GM19240 (cell line): Measurements from ENCODE around the gene LHFPL2.
"Not testable (repeated sequence)": the region's sequence is repeated elsewhere in the genome, so short reads cannot be mapped to it uniquely, and the experiment has no call there.

ENCODE experiments used
- DNase-seq: peaks from one replicate; pipeline ENCODE4 v3.0.0; 2011; ENCODE audit warnings: low spot score; ENCODE audit not compliant: insufficient read length

The LHFPL2 gene

GRCh38 chr5:78648359-78649210, at the start of gene LHFPL2:
Gene LHFPL2, minus strand, starts transcription at chr5:78648772. Its CDS starts 138,559 bp downstream, at chr5:78510213.
- DNase-seq: no peak

- no peak for DNase-seq
Measured at GRCh38 chr5:78696637-78697036, 48.1 kb upstream of the LHFPL2 start.

- not testable (repeated sequence) for DNase-seq
Measured at GRCh38 chr5:78696052-78696451, 47.5 kb upstream of the LHFPL2 start.

- no peak for DNase-seq
Measured at GRCh38 chr5:78693339-78693738, 44.8 kb upstream of the LHFPL2 start.

GRCh38 chr5:78691084-78691960, 42.8 kb upstream of the LHFPL2 start:
- no peak for DNase-seq

- DNase-seq: no peak
Measured at GRCh38 chr5:78690253-78690972, 41.8 kb upstream of the LHFPL2 start.

GRCh38 chr5:78689540-78690252, 41.1 kb upstream of the LHFPL2 start:
- DNase-seq: no peak

- DNase-seq: not testable (repeated sequence)
Measured at GRCh38 chr5:78687514-78687913, 38.9 kb upstream of the LHFPL2 start.

GRCh38 chr5:78683905-78684304, 35.3 kb upstream of the LHFPL2 start:
- DNase-seq: not testable (repeated sequence)

- no peak for DNase-seq
Measured at GRCh38 chr5:78679905-78680304, 31.3 kb upstream of the LHFPL2 start.

- DNase-seq: peak; percentile 29
Measured at GRCh38 chr5:78677777-78678668, 29.5 kb upstream of the LHFPL2 start.

GRCh38 chr5:78675956-78676730, 27.6 kb upstream of the LHFPL2 start:
- DNase-seq: no peak

- not testable (repeated sequence) for DNase-seq
Measured at GRCh38 chr5:78673827-78674226, 25.3 kb upstream of the LHFPL2 start.

- DNase-seq: no peak
Measured at GRCh38 chr5:78672154-78672553, 23.6 kb upstream of the LHFPL2 start.

- no peak for DNase-seq
Measured at GRCh38 chr5:78671609-78672008, 23.0 kb upstream of the LHFPL2 start.

- DNase-seq: no peak
Measured at GRCh38 chr5:78670701-78671269, 22.2 kb upstream of the LHFPL2 start.

GRCh38 chr5:78669331-78669730, 20.8 kb upstream of the LHFPL2 start:
- DNase-seq: no peak

- no peak for DNase-seq
Measured at GRCh38 chr5:78667461-78668103, 19.0 kb upstream of the LHFPL2 start.
